Measurements from ENCODE around the gene IRX2.

The IRX2 gene

GRCh38 chr5:2756211-2757152 lies 5.0 kb upstream of the IRX2 start:
- DNase-seq (ENCODE audit: extremely low read depth in 1 of 2, low read depth in 1 of 2), result no peak

DNA sequence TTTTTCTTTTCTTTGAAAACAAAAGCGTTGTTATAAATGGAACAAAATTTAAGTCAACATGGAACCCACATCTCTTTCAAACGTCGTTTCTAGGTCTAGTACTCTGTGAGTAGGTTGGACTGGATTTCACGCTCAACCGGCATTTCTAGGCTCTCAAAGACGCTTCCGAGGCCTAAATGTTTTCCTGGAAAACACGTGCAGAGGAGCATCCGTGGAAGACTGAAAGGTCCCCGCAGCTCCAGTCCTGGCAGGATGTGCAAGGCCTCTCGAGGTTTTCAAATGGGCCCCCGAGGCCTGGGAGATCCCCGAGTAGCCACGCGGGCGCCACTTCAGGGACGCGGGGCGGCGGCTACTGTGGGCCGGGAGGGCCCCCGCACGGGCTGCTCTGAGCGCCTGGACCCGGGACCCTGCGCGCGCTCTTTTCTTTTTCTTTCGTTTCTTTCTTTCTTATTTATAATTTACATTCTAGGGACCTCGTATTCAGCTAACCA lies 4.2 kb upstream of the IRX2 start:
- DNase-seq (ENCODE audit: extremely low read depth in 1 of 2, low read depth in 1 of 2), result no peak

GRCh38 chr5:2755076-2755680 lies 3.7 kb upstream of the IRX2 start:
- no peak for DNase-seq (ENCODE audit: extremely low read depth in 1 of 2, low read depth in 1 of 2)

DNA sequence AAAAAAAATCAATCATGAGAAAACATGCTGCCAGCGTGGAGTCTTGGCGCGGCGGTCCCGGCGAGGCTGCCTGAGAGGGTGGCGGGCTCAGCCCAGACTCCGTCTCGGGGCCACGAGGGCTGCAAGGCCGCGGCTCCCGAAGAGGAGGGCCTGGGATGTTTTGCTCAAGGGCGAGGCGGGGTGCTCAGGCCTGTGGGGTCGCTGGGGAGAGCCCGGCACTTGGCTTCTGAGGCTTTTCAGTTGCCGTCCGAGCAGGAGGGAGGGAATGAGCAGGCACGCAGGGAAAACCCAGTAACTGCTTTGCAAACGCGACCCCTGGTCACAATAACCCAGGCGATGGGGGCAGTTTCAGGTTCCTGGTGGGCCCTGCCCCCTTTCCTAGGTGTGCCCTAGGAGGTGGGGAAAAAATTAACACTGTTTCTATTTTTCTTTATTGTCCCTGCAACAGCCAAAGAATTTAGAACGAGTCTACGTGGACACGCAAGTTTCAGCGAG lies 3.2 kb upstream of the IRX2 start:
- no peak for DNase-seq (ENCODE audit: extremely low read depth in 1 of 2, low read depth in 1 of 2)

DNA sequence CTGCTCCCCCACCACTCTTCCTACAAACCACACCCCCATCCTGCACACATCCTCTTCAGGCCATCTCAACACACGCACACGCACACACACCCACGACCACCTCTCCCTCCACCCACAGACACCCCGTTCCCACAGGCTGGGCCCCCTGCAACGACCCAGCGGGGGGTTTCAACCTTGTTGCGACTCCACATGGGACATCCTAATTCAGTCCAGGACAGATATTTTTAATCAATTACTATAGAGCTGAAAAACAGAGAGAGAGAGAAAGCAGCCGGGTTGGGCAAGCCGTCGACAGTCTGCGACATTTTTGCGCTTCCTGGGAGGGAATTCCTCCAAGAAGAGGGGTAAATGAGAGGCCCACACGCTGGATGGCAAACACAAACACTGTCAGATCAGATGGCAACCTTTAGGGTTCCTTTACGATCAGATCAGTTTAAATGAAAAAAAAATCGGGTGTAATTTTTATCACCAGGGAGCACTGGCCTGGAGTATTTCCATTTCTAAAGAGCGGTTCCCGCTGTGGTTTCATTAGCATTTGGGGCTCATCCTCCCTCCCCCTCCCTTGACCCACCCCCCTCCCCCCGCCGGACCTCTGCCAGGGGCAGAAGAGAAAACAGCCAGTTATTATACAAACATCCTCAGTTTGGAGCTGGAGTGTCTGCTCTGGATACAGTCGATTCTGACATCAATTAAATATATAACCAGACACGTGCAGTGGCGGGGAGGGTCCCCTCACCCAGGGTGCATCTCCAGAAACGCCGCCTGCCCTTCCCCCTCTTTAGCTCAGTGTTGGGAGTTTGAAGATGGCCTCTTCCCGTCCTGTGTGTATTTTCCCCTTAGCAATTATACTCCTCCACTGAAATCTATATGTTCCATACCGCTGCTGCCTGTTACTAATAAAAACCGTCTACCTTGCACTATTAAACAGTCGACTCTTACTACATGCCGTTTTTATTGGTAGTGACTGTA lies 2.3 kb upstream of the IRX2 start:
- no peak for DNase-seq (ENCODE audit: extremely low read depth in 1 of 2, low read depth in 1 of 2)

DNA sequence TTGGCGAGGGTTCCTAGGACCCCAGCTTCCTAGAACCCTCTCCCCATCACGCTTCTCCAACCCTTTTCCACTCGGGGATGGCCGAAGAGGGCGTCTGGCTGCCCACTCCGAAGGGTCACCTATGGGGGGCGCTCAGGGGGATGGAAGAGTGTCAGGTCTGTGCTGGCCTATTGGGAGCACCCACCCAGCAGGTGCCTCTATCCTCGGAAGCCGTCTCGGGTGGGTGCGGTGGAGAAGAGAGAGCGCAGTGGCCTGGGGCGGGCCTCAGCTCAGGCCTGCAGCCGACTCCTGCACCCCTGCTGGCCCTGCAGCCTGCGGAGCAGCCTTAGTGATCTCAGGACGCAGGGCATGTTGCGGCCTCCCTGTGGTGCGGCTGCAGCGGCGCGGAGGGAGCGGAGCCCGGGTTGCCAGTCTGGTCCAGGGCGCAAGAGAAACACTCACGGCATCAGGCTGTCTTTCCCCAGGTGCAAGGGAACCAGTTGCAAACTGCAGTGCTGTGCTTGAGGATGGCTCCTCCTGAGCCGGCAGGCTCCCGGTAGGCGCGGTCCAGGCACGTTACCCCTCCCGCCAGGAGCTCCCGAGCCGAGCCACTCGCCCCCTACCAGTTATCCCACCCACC lies 1.5 kb upstream of the IRX2 start:
- no peak for DNase-seq (ENCODE audit: extremely low read depth in 1 of 2, low read depth in 1 of 2)

DNA sequence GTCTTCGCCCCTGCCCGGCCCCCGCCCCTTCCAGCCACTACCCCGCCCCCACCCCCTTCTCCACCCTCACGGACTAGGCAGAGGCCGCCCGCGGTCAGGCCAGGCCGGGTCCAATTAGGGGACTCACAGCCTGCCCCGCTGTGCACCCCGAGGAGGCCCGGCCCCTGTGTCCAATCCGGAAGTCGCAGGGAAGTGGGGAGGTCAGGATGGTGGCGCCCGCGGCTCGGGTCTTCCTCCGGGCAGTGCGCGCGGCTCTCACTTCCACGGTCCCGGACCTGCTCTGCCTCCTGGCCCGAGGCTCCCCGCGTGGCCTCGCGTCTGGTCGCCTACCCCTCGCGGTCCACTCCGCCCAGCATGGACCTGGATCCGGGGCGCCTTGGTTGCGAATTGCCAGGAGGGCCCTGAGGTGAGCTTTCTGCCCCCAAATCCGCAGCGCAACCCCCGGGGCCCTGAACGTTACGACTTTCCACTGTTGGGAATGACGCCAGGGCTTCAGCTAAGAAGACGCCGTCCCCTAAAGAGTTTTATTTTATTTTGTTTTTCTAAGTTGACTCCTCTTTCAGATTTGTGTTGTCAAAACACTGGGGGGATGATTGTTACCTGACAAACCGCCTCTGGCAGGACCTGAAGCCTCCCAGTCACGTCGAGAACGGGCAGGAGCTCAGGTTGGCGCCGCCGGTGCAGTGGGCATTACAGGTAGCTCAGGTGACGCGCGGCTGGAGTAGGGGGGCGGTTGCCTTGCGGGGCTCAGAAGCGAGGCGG lies 763 bp upstream of the IRX2 start:
- DNase-seq (ENCODE audit: extremely low read depth in 1 of 2, low read depth in 1 of 2), result no peak

DNA sequence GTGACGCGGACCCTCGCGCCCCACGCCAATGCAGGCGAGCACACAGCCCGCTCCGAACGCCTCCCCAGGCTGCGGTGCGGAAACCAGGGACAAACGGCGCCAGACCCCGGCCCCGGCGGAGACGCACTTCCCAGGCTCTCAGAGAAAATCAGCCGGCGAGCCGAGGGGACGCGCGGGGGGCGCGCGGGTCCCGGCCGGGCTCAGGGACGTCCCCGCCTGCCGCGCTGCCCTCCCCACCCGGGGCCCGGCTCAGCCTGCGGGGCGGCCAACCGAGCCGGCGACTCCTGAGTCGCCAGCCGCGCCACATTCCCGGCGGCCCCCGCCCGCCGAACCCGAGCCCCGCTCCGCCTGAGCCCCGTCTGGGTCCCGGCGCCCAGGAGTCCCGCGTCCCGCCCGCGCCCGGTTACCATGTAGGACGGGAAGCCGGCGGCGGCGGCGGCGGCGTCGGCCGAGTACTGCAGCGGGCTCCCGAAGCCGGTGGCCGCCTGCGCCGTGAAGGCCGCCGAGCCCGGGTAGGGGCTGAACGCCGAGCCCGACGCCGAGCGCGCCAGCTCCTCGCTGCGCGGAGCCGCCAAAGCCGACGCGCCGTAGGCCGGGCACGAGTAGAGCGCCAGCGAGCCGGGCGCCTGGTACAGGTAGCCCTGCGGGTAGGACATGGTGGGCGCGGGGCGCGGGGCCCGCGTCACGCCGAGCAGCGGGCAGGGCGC lies 566 bp downstream of the IRX2 start:
- DNase-seq (ENCODE audit: extremely low read depth in 1 of 2, low read depth in 1 of 2), result no peak

- DNase-seq (ENCODE audit: extremely low read depth in 1 of 2, low read depth in 1 of 2), result no peak
These were observed 1.3 kb downstream of the IRX2 start for GRCh38 chr5:2750026-2750757.

DNA sequence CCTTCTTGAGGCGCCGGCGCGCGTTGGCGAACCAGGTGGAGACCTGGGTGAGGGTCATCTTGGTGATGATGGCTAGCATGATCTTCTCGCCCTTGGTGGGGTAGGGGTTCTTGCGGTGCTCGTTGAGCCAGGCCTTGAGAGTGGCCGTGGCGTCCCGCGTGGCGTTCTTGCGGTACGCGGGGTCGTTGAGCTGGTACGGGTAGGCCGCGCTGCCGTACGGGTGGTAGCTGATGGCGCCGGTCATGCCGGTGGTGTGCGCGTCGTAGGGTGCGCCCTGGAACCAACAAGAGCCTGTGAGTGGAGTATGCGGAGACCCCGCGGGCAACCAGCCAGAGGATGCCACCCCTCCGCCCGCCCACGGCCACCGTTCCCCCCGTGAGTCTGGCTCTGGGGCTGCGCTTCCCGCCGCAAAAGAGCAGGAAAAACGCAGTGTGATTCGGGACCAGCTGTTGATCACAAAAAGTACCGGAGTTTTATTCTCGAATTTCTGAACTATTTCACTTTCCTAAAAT lies 1.9 kb downstream of the IRX2 start:
- DNase-seq (ENCODE audit: extremely low read depth in 1 of 2, low read depth in 1 of 2), result no peak

DNA sequence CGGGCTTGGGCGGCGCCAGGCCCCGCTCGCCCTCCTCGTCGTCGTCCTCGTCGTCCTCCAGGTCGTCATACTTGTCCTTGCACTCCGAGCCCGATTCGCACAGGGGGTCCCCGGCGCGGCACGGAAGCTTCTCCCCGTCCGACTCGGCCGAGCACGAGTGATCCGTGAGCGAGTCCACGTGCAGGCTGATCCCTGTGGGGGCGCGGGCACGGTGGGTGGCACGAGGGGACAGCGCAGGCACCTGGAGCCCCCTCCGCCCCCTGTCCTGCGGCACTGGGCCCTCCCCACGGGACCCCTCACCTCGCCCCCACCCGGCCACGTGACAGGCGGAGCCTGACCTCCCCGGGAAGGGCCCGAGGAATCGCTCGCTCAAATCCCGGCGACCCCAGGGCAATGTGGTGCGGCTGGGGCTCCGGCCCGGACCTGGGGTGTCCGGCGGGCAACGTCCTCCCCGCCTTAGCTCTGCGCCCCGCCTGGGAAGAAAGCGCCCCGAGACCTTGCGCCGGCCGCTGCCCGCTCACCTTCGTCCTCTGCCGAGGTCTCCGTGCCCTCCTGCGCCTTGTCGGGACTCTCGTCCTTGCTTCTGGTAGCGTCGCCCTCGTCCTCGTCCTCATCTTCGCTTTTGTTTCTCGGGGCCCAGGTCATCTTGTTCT lies 2.5 kb downstream of the IRX2 start:
- no peak for DNase-seq (ENCODE audit: extremely low read depth in 1 of 2, low read depth in 1 of 2)

GRCh38 chr5:2748179-2748860 lies 3.2 kb downstream of the IRX2 start:
- DNase-seq (ENCODE audit: extremely low read depth in 1 of 2, low read depth in 1 of 2), result no peak

GRCh38 chr5:2747363-2748162 lies 3.9 kb downstream of the IRX2 start:
- no peak for DNase-seq (ENCODE audit: extremely low read depth in 1 of 2, low read depth in 1 of 2)

- DNase-seq (ENCODE audit: extremely low read depth in 1 of 2, low read depth in 1 of 2), result no peak
These were observed 4.9 kb downstream of the IRX2 start for GRCh38 chr5:2746561-2747032.

DNA sequence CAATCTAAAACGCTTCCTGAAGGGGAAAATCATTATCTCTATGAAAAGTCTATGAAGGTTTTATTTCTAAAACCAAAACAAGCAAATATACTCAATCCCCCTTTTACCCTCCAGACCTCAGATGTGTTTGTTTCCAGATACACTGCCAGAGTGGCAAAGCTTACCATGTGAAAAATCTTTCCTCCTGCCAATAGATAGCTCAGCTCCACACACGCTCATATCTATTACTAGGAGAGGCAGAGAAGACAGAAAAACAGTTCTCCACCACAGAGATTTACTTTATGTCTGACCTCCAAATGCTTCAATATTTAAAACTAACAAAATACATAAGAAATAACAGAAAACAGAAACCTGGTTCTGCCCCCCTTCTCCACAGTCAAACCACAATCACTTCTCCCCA lies 7.0 kb downstream of the IRX2 start:
- DNase-seq (ENCODE audit: extremely low read depth in 1 of 2, low read depth in 1 of 2), result no peak

Measured in stimulated activated CD8-positive, alpha-beta memory T cell treated with anti-CD3 and anti-CD28 coated beads, Interleukin-7, amount 100 ng/mL, for 48 hours (primary cell).